HAP-1 (cell line): ENCODE results near the gene SELP.

Experiments used
- DNase-seq, 2 experiments: peaks; one replicate each; pipeline ENCODE4 v3.0.0-alpha.2; 2016 to 2020; ENCODE audit warnings: low spot score in 2 of 2
- H3K27me3 ChIP-seq: fragments of 250-450 bp; sonication (Bioruptor Pico); 2 replicates; pipeline ENCODE4 v1.5.1; 2020; ENCODE audit warnings: low read depth, mild to moderate bottlenecking, moderate library complexity
- H3K36me3 ChIP-seq: fragments of 250-450 bp; sonication (Bioruptor Pico); replicated peaks from 2 replicates; pipeline ENCODE4 v1.5.1; 2020; ENCODE audit warnings: mild to moderate bottlenecking
- H3K4me1 ChIP-seq: fragments of 250-450 bp; sonication (Bioruptor Pico); 2 replicates; pipeline ENCODE4 v1.5.1; 2020; ENCODE audit warnings: mild to moderate bottlenecking
- H3K4me3 ChIP-seq: fragments of 250-450 bp; sonication (Bioruptor Pico); 2 replicates; pipeline ENCODE4 v1.5.1; 2020; ENCODE audit warnings: mild to moderate bottlenecking, moderate library complexity
- H3K9me3 ChIP-seq: fragments of 250-450 bp; sonication (Bioruptor Pico); 2 replicates; pipeline ENCODE4 v1.5.1; 2020; ENCODE audit warnings: mild to moderate bottlenecking, moderate library complexity
- in situ Hi-C: fragments of 300-500 bp; cut with MboI; formaldehyde crosslinking; loops from 3 replicates; pipeline ENCODE4 v1.14.3; 2020; ENCODE audit warnings: low sequenced_read_pairs, inconsistent platforms, mixed read lengths

SELP gene

DNA sequence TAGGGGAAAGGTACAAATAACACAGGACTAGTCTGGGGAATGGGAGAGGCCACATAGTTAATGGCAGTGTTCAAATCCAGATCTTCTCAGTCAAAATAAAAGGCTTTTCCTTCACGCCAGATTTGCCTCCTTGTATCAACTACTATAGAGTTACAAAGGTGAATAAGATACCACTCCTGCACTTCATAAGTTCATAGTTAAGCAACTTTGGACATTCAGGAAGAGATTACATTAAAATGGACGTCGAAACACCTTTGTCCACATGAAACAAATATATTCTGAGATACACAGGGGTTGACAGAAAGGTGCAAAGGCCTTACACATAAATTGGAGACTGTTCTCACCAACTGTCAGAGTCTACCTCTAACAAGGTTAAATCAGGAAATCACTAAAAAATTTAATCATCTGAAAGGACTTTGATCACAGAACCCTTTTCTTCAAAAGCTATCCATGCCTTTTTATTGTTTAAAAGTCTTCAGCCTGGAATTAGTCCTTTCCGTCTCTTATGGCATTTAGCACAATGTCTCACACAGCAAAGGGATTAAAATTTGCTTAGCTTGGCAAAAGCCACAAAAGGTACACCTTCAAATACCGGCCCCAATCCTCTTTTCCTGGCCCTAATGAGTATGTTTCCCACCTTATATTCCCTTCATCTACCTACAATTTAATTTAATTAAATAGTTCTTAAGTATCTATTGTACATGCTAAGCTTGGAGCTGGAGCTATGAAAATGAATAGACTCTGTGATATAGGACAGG lies 51.8 kb downstream of the SELP start:
- in situ Hi-C loops = no loop called here
- no peak overlapping the region for H3K4me3 ChIP-seq
- peaks cover 3% of the 10 kb centered on the region; the same call in 1 of the 2 replicates for H3K27me3 ChIP-seq
- no peaks in the 10 kb centered on the region for H3K36me3 ChIP-seq
- no peak for DNase-seq
- no peaks in the 10 kb centered on the region for H3K4me1 ChIP-seq
- H3K9me3 ChIP-seq = no peaks in the 10 kb centered on the region

DNA sequence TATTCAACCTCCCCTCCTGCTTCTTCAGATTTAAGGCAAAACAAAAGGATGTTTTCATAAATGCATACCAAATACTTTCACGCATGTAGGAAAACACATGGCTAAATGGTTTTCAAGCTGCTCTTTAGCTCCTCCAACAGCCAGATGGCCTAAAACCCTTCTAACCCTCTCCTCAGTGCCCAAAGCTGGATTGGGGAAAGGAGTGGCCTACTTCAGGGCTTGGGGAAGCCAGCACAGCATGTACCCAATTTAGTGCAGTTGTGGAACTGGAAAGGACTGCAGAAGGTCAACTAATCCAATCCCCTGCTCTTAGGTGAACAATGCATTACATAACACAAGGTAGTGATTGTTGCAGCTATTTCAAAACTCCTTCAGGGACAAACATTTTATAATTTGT lies 53.0 kb downstream of the SELP start:
- 0 out of 2 replicates have a peak, but pooled peaks cover 3% of the 10 kb centered on the region for H3K27me3 ChIP-seq
- no peaks in the 10 kb centered on the region for H3K4me1 ChIP-seq
- no peaks in the 10 kb centered on the region for H3K36me3 ChIP-seq
- DNase-seq = no peak
- in situ Hi-C loops = no loop called here
- no peaks in the 10 kb centered on the region for H3K9me3 ChIP-seq
- no peak overlapping the region for H3K4me3 ChIP-seq

DNA sequence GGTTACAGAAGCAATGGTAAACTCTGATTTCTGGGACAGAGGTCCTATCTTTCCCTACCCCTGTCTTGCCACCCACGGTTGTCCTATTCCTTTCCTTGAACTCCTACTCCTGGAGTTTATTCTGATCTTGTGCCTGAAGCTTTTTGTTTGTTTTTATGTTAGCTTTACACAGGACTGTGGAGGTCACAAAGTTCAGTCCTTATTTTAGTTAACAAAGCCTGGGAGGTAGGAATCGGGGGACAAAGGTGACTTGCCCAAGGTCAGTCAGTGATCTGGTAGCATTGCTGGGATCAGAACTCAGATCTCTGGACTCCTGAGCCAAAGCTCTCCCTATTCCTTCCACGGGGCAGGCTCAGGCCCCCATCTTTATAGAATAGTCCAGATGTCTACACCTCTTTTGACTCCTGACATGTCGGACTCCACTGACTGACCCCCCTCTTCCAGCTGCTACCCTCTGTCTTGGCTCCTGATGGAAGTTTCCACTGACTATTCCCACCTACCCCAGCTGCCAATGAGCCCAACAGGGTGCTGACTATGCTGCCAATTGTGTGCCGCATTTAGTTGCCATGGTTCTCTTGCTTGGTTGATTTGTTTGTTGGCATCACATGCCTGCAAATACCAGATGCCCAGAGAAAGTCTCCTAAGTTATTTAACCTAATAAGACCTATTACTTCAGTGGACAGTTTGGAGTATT lies 53.5 kb downstream of the SELP start:
- no peaks in the 10 kb centered on the region for H3K36me3 ChIP-seq
- H3K9me3 ChIP-seq = no peaks in the 10 kb centered on the region
- H3K4me1 ChIP-seq = no peaks in the 10 kb centered on the region
- H3K4me3 ChIP-seq = no peak overlapping the region
- H3K27me3 ChIP-seq = 0 out of 2 replicates have a peak, but pooled peaks cover 3% of the 10 kb centered on the region
- DNase-seq = no peak
- in situ Hi-C loops = no loop called here

DNA sequence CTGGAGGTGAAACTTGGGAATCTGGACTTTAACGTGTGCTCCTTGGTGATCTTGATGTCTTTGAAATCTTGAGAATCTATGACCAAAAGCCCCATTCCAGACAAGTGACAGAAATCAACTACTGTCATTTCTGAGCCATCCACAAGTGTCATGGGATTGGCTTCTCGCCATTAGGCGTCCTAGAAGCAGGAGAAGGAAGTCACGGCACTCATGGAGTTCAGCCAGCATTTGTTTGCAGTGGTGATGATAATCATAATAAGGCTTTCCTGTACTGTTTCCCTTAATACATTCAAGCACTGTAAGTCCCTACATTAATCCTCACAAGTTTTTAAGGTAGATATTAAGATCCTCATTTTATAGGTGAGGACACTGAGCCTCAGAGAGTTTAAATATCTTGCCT lies 55.6 kb downstream of the SELP start:
- no peaks in the 10 kb centered on the region for H3K36me3 ChIP-seq
- in situ Hi-C loops = no loop called here
- H3K9me3 ChIP-seq = no peaks in the 10 kb centered on the region

GRCh38 chr1:169572187-169572586 lies 57.7 kb downstream of the SELP start:
- no peak for DNase-seq
- Histone ChIP-seq H3K4me3 (no peak overlapping the region), H3K36me3 (no peaks in the 10 kb centered on the region), H3K4me1 (no peaks in the 10 kb centered on the region), H3K27me3 (peaks cover 17% of the 10 kb centered on the region), H3K9me3 (no peaks in the 10 kb centered on the region)
- in situ Hi-C loops = no loop called here

More for the DNA sequence above, 55.6 kb downstream of the SELP start:
- no peaks in the 10 kb centered on the region for H3K4me1 ChIP-seq
- H3K27me3 ChIP-seq = peaks cover 6% of the 10 kb centered on the region; the same call in 1 of the 2 replicates
- no peak for DNase-seq
- H3K4me3 ChIP-seq = no peak overlapping the region

DNA sequence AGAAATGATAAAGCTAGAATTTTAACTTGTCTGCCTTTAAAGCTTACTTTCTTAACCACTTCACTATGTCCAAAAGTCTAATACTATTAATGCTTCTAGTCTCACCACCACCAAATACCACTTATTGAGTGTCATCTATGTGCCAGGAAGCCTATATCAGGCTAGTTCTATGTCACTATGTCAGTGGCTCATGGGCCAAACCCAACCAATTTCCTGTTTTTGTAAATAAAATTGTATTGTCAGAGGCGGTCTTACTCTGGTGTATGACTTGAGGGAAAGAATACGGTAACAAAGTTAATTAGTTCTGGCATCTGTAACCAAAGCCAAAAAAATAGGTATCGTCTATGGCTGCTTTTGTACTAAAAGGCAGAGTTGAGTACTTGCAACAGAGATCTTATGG lies 58.5 kb downstream of the SELP start:
- in situ Hi-C loops = no loop called here
- H3K4me3 ChIP-seq = no peak overlapping the region
- no peaks in the 10 kb centered on the region for H3K9me3 ChIP-seq
- H3K36me3 ChIP-seq = no peaks in the 10 kb centered on the region
- no peak for DNase-seq
- peaks cover 17% of the 10 kb centered on the region for H3K27me3 ChIP-seq
- no peaks in the 10 kb centered on the region for H3K4me1 ChIP-seq

DNA sequence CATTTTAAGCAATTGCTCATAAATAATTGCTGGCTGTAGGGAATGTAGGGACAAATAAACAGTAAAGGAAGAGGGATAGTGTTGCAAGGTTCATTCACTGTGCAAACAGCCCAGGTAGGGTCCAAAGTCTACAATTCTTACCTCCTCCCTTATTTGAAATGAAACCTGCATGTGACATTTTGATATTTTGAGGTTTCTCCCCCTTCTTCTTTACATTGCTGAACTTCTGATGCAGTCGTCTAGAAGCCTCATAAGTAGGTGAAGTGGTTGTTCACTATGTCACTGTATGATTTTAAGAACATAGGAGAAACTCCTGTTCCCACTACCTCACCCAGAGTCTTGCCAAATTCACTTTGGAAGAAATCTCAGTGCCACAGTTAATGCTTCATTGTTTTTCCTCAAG lies 59.8 kb downstream of the SELP start:
- DNase-seq = no peak
- H3K4me1 ChIP-seq = no peaks in the 10 kb centered on the region
- no peak overlapping the region for H3K4me3 ChIP-seq
- peaks cover 17% of the 10 kb centered on the region for H3K27me3 ChIP-seq
- H3K36me3 ChIP-seq = no peaks in the 10 kb centered on the region
- in situ Hi-C loops = no loop called here
- H3K9me3 ChIP-seq = no peaks in the 10 kb centered on the region

GRCh38 chr1:169568497-169568896 lies 61.4 kb downstream of the SELP start:
- no peak overlapping the region for H3K4me3 ChIP-seq
- in situ Hi-C loops = no loop called here
- no peaks in the 10 kb centered on the region for H3K36me3 ChIP-seq
- peaks cover 17% of the 10 kb centered on the region for H3K27me3 ChIP-seq
- DNase-seq = no peak
- H3K9me3 ChIP-seq = no peaks in the 10 kb centered on the region
- H3K4me1 ChIP-seq = no peaks in the 10 kb centered on the region

DNA sequence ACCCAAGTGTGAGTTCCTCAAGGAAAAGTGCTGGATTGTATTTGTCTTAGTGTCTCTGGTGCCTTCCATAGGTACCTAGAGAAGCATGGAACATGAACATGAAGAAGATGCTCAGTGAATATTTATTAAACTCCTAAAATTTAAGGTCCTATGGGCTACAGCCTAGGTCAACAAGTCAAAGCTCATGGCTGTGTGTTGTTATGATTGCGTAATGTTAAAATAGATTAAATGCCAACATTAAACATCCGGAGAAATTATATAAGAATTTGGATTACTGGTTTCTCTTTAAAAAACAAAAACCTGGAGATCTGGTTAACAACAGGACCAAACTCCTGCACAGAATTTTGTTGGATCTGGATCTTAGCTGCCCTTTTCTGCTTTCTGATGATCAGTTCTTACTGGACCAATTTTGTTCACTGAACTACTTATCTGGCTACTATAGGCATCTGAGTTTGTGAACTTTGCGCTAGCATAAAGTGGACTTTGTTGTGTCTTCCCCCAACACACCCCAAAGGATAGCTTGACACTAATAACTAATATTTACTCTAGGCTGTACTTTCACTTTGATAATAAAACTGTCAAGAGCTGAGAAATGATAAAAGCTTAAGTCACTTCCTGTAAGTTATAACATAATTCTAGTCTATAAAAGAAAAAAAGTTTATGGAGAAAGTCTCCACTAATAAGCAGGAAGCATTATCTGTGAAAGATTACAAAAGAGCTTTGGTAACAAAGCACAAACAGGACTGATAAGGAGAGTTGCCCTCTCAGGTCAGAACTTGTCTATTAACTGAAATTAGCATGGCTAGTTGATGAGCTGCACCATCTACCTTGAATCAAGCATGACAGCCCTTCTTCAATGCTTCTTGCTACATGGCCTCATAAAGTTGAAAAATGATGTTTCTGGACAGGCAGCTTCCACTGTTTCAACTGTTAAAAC lies 64.3 kb downstream of the SELP start:
- Histone ChIP-seq H3K36me3 (no peaks in the 10 kb centered on the region), H3K4me3 (no peak overlapping the region), H3K27me3 (peaks cover 17% of the 10 kb centered on the region), H3K9me3 (no peaks in the 10 kb centered on the region), H3K4me1 (no peaks in the 10 kb centered on the region)
- no peak for DNase-seq
- in situ Hi-C loops = no loop called here

GRCh38 chr1:169563650-169564049 lies 66.3 kb downstream of the SELP start:
- in situ Hi-C loops = no loop called here
- H3K4me3 ChIP-seq = no peak overlapping the region
- no peaks in the 10 kb centered on the region for H3K9me3 ChIP-seq
- DNase-seq = no peak
- no peaks in the 10 kb centered on the region for H3K36me3 ChIP-seq
- H3K27me3 ChIP-seq = peaks cover 5% of the 10 kb centered on the region; the same call in 1 of the 2 replicates
- H3K4me1 ChIP-seq = no peaks in the 10 kb centered on the region

- no peak for DNase-seq
These were observed 66.8 kb downstream of the SELP start for GRCh38 chr1:169563019-169563615.

DNA sequence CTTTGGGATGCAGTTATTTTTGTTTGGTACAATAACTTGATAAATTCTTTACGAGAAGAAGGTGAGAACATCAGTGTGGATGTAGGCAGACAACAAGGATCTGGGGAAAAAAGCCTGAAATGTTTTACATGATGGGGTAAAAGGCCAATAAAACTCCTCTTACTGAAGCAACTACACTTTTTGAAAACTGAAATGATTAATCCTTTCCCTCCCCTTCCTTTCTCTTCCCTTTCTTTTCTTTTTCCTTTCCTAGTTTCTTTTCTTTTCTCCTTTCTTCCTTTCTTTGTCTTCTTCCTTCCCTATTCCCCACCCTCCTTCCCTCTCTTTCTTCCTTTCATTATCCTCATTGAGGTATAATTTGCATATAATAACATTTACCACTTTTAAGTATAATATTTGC lies 68.2 kb downstream of the SELP start:
- in situ Hi-C loops = no loop called here
- H3K36me3 ChIP-seq = no peaks in the 10 kb centered on the region
- no peak for DNase-seq

More at GRCh38 chr1:169563019-169563615, 66.8 kb downstream of the SELP start:
- Histone ChIP-seq H3K27me3 (0 out of 2 replicates have a peak, but pooled peaks cover 4% of the 10 kb centered on the region), H3K9me3 (no peaks in the 10 kb centered on the region), H3K36me3 (no peaks in the 10 kb centered on the region), H3K4me3 (no peak overlapping the region), H3K4me1 (0 out of 2 replicates have a peak, but pooled peaks cover 3% of the 10 kb centered on the region)
- in situ Hi-C loops = no loop called here

GRCh38 chr1:169557131-169557530 lies 72.8 kb downstream of the SELP start:
- H3K4me3 ChIP-seq = no peak overlapping the region
- DNase-seq = no peak
- peaks cover 10% of the 10 kb centered on the region for H3K4me1 ChIP-seq
- H3K9me3 ChIP-seq = no peaks in the 10 kb centered on the region
- in situ Hi-C loops = no loop called here
- no peaks in the 10 kb centered on the region for H3K36me3 ChIP-seq
- 0 out of 2 replicates have a peak, but pooled peaks cover 2% of the 10 kb centered on the region for H3K27me3 ChIP-seq

More for the DNA sequence above, 68.2 kb downstream of the SELP start:
- no peak overlapping the region for H3K4me3 ChIP-seq
- peaks cover 10% of the 10 kb centered on the region for H3K4me1 ChIP-seq
- 0 out of 2 replicates have a peak, but pooled peaks cover 2% of the 10 kb centered on the region for H3K27me3 ChIP-seq
- H3K9me3 ChIP-seq = no peaks in the 10 kb centered on the region
